Lung (tissue), 12 donors: ENCODE measurements around the gene TAF4. TPM values are rescaled to one million over a fixed set of nuclear protein-coding genes. Genes with fewer than 3 reads are reported as not detected.
"Not testable (repeated sequence)": the region's sequence is repeated elsewhere in the genome, so short reads cannot be mapped to it uniquely, and the experiment has no call there.

ENCODE experiments used
- ATAC-seq: fragments of 200-7000 bp; cut with Tn5 transposase; one replicate; pipeline ENCODE4 v1.9.1; 2020; ENCODE audit warnings: moderate number of reproducible peaks; ENCODE audit not compliant: insufficient read depth, low FRiP score
- DNase-seq, 3 donors: peaks; one replicate each; pipeline ENCODE4 v3.0.0-alpha.2; 2013 to 2017
- H3K27ac ChIP-seq, 2 donors: one replicate each; pipeline ENCODE4 v1.5.1; 2013; ENCODE audit warnings: mild to moderate bottlenecking in 2 of 2, moderate library complexity in 2 of 2, control low read depth in 1 of 2, inconsistent platforms in 1 of 2, low read depth in 1 of 2, low read length in 1 of 2
- H3K27me3 ChIP-seq, 3 donors: one replicate each; pipeline ENCODE4 v1.5.1; 2013; ENCODE audit warnings: low read length in 2 of 3; ENCODE audit not compliant: control insufficient read depth in 3 of 3, insufficient read depth in 3 of 3
- H3K36me3 ChIP-seq, 4 donors: one replicate each; pipeline ENCODE4 v1.5.1; 2013; ENCODE audit warnings: low read length in 4 of 4, mild to moderate bottlenecking in 1 of 4, moderate library complexity in 1 of 4; ENCODE audit not compliant: control insufficient read depth in 4 of 4, insufficient read depth in 4 of 4
- H3K4me1 ChIP-seq, 5 donors: one replicate each; pipeline ENCODE4 v1.5.1; 2013; ENCODE audit warnings: low read length in 5 of 5, mild to moderate bottlenecking in 2 of 5, moderate library complexity in 1 of 5; ENCODE audit not compliant: control insufficient read depth in 5 of 5, insufficient read depth in 5 of 5
- H3K4me3 ChIP-seq: one replicate; pipeline ENCODE4 v1.5.1; 2013; ENCODE audit warnings: mild to moderate bottlenecking, control low read depth, moderate library complexity
- H3K9ac ChIP-seq, 2 donors: one replicate each; pipeline ENCODE4 v1.5.1; 2013; ENCODE audit warnings: low read length in 2 of 2, control low read depth in 1 of 2; ENCODE audit not compliant: insufficient read depth in 1 of 2
- H3K9me3 ChIP-seq, 4 donors: one replicate each; pipeline ENCODE4 v1.5.1; 2013; ENCODE audit warnings: low read length in 3 of 4, mild to moderate bottlenecking in 1 of 4, moderate library complexity in 1 of 4; ENCODE audit not compliant: control insufficient read depth in 4 of 4, insufficient read depth in 3 of 4
- WGBS, 2 donors: extraction: QIAGEN DNeasy Blood & Tissue Kit; methylation state at CpG; one replicate each; pipeline ENCODE4 v1.1.7; 2013; 5-methylcytosine and 5-hydroxymethylcytosine counted together
- polyA plus RNA-seq, 2 donors: library from polyadenylated mRNA; stranded (reverse); fragments of 200-250 nt; gene quantifications; one replicate each; pipeline ENCODE4 v1.2.1, GENCODE V29; 2013
- total RNA-seq, 2 donors: library from RNA; depleted of rRNA in 1 of 2; stranded (reverse); fragments of >200 nt in 1 of 2; gene quantifications; one replicate each; pipeline ENCODE4 v1.2.1, GENCODE V29; 2014 to 2021
- TF ChIP-seq, protein P1 (sequence below): IDR thresholded peaks from 2 replicates; pipeline ENCODE4 v1.5.1; 2012; ENCODE audit warnings: mild to moderate bottlenecking; ENCODE audit errors: control extremely low read depth, extremely low read depth
- donor health status: control.
- donor health status: control.
- donor health status: Bipolar disorder and iron deficiency.
- donor health status: healthy.
- donor health status: DM: yes; HTN: yes; CAD: no.

TAF4 gene
- total and polyA plus RNA-seq, 4 donors = 5.4 to 20.3 (median 10.9) TPM

DNA sequence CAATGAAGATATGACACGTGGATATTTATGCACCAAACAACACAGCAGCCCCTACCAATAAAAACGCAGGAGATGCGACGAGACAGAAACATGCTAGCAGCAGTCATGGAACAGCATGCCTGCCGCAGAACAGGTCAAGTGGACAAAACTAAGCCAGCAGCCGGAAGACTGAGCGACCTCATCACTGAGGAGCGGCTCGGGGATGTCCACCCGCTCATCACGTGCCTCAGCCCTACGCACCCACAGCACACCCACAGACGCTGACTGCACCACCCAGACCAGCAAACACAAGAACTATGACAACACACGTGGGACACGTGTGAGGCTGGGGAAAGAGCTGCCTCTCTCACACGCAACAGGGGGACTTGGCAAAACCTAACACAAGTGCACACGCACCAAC, 81.7 kb downstream of the TAF4 start:
- WGBS, 2 donors = 85 to 90% methylated on average over 17 of the region's 17 CpGs
- H3K4me1 ChIP-seq = peaks cover 0 to 3% (median 0%) of the 10 kb centered on the region in 5 donors
- H3K27ac ChIP-seq = no peak overlapping the region
- H3K36me3 ChIP-seq = peaks cover 0 to 37% (median 4%) of the 10 kb centered on the region in 4 donors
- peaks cover 0 to 4% (median 0%) of the 10 kb centered on the region in 4 donors for H3K9me3 ChIP-seq
- ATAC-seq (no peak), DNase-seq (no peak)
- no peak overlapping the region for H3K9ac ChIP-seq
- H3K27me3 ChIP-seq = no peaks in the 10 kb centered on the region
- no peak overlapping the region for H3K4me3 ChIP-seq
- TF ChIP-seq, protein P1, sequence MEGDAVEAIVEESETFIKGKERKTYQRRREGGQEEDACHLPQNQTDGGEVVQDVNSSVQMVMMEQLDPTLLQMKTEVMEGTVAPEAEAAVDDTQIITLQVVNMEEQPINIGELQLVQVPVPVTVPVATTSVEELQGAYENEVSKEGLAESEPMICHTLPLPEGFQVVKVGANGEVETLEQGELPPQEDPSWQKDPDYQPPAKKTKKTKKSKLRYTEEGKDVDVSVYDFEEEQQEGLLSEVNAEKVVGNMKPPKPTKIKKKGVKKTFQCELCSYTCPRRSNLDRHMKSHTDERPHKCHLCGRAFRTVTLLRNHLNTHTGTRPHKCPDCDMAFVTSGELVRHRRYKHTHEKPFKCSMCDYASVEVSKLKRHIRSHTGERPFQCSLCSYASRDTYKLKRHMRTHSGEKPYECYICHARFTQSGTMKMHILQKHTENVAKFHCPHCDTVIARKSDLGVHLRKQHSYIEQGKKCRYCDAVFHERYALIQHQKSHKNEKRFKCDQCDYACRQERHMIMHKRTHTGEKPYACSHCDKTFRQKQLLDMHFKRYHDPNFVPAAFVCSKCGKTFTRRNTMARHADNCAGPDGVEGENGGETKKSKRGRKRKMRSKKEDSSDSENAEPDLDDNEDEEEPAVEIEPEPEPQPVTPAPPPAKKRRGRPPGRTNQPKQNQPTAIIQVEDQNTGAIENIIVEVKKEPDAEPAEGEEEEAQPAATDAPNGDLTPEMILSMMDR = no peak

DNA sequence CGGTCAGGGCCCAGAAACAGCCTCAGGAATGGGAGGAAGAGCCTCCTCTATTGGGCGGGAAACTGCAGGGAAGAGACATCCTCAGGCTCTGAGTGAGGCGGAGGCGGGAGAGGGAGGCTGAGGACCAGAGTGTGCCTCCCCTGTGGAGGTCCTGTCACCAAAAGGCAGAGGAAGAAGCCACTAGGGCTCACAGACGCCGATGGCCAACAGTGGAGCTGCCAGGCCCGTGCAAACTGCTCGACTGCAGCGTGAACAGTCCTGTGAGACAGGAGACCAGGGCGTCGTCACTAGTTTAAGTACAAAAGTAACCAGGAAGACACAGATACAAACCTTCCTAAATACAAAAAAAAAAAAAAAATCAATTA, 82.7 kb downstream of the TAF4 start:
- Histone ChIP-seq H3K27ac (no peak overlapping the region), H3K4me3 (no peak overlapping the region), H3K4me1 (peaks cover 0 to 3% (median 0%) of the 10 kb centered on the region in 5 donors), H3K9me3 (peaks cover 0 to 4% (median 0%) of the 10 kb centered on the region in 4 donors), H3K9ac (no peak overlapping the region), H3K36me3 (peaks cover 0 to 33% (median 3%) of the 10 kb centered on the region in 4 donors), H3K27me3 (no peaks in the 10 kb centered on the region)
- DNase-seq (no peak), ATAC-seq (no peak)
- TF ChIP-seq, protein P1 = no peak
- WGBS, 2 donors = 95 to 98% methylated on average over 11 of the region's 11 CpGs

DNA sequence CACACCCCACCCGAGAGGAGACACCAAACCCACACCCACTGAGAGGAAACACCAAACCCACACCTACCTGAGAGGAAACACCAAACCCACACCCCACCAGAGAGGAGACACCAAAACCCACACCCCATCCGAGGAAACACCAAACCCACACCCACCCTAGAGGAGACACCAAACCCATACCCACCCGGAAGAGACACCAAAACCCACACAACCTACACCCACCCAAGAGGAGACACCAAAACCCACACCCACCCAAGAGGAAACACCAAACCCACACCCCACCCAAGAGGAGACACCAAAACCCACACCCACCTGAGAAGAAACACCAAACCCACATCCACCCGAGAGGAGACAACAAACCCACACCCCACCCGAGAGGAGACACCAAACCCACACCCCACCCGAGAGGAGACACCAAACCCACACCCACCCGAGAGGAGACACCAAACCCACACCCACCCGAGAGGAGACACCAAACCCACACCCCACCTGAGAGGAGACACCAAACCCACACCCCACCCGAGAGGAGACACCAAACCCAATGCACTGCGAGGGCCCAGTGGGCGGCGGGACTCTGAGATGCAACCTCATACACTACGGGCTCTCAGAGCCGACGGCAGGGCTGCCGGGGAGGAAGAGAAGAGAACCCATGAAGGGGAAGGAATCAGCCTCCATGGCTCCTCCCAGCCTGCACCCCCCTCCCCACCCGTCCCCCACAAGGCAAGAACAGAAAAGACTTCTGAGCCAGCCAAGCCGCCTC, 83.3 kb downstream of the TAF4 start:
- ATAC-seq (no peak), DNase-seq (no peak)
- H3K9ac ChIP-seq = no peak overlapping the region
- peaks cover 0 to 3% (median 0%) of the 10 kb centered on the region in 5 donors for H3K4me1 ChIP-seq
- H3K36me3 ChIP-seq = peaks cover 0 to 30% (median 2%) of the 10 kb centered on the region in 4 donors
- no peaks in the 10 kb centered on the region for H3K27me3 ChIP-seq
- TF ChIP-seq, protein P1 = no peak
- WGBS, 2 donors = 85 to 88% methylated on average over 16 to 18 of the region's 18 CpGs
- H3K27ac ChIP-seq = no peak overlapping the region
- H3K9me3 ChIP-seq = peaks cover 0 to 4% (median 0%) of the 10 kb centered on the region in 4 donors
- no peak overlapping the region for H3K4me3 ChIP-seq

DNA sequence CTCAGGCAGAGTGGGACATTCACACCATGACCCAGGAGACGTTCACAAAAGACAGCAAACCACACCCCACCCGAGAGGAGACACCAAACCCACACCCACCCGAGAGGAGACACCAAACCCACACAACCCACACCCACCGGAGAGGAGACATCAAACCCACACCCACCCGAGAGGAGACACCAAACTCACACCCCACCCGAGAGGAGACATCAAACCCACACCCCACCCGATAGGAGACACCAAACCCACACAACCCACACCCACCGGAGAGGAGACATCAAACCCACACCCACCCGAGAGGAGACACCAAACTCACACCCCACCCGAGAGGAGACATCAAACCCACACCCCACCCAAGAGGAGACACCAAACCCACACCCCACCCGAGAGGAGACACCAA, 84.0 kb downstream of the TAF4 start:
- not testable (repeated sequence) for DNase-seq, ATAC-seq, H3K9me3 ChIP-seq, H3K4me1 ChIP-seq, H3K9ac ChIP-seq, H3K27me3 ChIP-seq, H3K27ac ChIP-seq, H3K4me3 ChIP-seq
- H3K36me3 ChIP-seq = peaks cover 0 to 25% (median 2%) of the 10 kb centered on the region in 4 donors
- WGBS, 2 donors = 75 to 83% methylated on average over 11 of the region's 11 CpGs
